Peyer's patch (tissue), 4 donors: ENCODE measurements around the gene CHN2. TPM values are rescaled to one million over a fixed set of nuclear protein-coding genes. Genes with fewer than 3 reads are reported as not detected.

Experiments
- DNase-seq, 3 donors: peaks; one replicate each; pipeline ENCODE4 v3.0.0-alpha.2; 2017 to 2019
- H3K27ac ChIP-seq, 4 donors: fragments of 200-600 bp; sonication (generic); one replicate each; pipeline ENCODE4 v1.5.1; 2016 to 2019
- H3K27me3 ChIP-seq, 2 donors: fragments of 200-600 bp; sonication (generic); one replicate each; pipeline ENCODE4 v1.5.1; 2019
- H3K36me3 ChIP-seq, 3 donors: fragments of 200-600 bp; sonication (generic); one replicate each; pipeline ENCODE4 v1.5.1; 2016 to 2019
- H3K4me1 ChIP-seq, 4 donors: fragments of 200-600 bp; sonication (generic); one replicate each; pipeline ENCODE4 v1.5.1; 2016 to 2019
- H3K4me3 ChIP-seq, 4 donors: fragments of 200-600 bp; sonication (generic); 1 replicate in 3 of 4; 2 replicates in 1 of 4; pipeline ENCODE4 v1.5.1; 2016 to 2019; ENCODE audit warnings: mild to moderate bottlenecking in 1 of 4
- H3K9me3 ChIP-seq, 4 donors: fragments of 200-600 bp; sonication (generic); one replicate each; pipeline ENCODE4 v1.5.1; 2016 to 2019; ENCODE audit warnings: mild to moderate bottlenecking in 1 of 4
- POLR2A ChIP-seq, 2 donors: fragments of 450-650 bp; IDR thresholded peaks; one replicate each; pipeline ENCODE4 v1.5.1; 2017; ENCODE audit warnings: antibody characterized with exemption in 2 of 2, mild to moderate bottlenecking in 2 of 2, moderate library complexity in 2 of 2
- total RNA-seq, 4 donors: library from RNA; depleted of rRNA; stranded (reverse); fragments of >200 nt; gene quantifications; one replicate each; pipeline ENCODE4 v1.1.0, GENCODE V29; 2016
- TF ChIP-seq, protein P1 (sequence below), 6 experiments: fragments of 450-650 bp in 4 of 6; fragments of 200-600 bp in 2 of 6; sonication (generic) in 1 of 6; IDR thresholded peaks; one replicate each; pipeline ENCODE4 v1.5.1; 2017 to 2019; ENCODE audit warnings: antibody characterized with exemption in 6 of 6, mild to moderate bottlenecking in 3 of 6, moderate library complexity in 1 of 6

CHN2 gene
- total RNA-seq, 4 donors from 2014 or later = 29.7 to 159 (median 120) TPM

DNA sequence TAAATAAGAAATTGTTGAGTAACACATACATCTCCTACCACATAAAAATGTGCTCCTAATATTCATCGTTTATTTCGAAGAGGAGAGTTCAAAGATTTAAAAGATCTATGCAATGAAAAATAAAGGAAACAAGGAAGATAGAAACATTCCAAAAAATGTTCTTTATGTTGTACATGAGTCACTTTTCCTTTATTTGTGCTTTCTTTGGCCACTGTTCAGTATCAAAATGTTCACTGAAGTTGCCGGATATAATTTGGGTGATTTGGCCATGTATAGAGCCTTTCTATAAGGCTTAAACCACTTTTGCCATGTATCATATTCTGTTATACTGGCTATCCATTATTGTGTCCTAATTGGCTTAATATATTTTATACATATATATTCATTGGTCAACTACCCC, 306.1 kb downstream of the CHN2 start:
- H3K27me3 ChIP-seq = no peaks in the 10 kb centered on the region

DNA sequence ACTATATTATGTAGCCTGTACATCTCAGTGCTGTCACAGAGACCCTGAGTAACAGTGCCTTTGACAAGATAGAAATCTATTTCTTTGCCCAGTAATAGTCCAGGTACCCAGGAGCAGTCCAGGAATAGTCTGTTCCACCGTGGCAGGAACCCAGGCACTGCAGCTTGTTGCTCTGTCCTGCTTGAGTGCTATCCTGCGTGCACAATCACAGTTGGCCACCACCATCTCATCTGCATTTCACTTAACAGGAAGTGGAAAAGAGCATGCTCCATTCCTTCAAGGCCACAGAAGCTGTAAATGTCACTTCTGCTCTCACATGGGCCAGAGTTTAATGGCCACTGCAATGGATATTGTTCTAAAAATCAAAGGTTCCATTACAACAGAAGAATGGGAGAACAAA, 307.6 kb downstream of the CHN2 start:
- Histone ChIP-seq H3K36me3 (peaks cover 0 to 64% (median 0%) of the 10 kb centered on the region in 3 donors), H3K4me1 (no peaks in the 10 kb centered on the region), H3K4me3 (no peak overlapping the region), H3K27me3 (no peaks in the 10 kb centered on the region), H3K9me3 (no peaks in the 10 kb centered on the region), H3K27ac (no peak overlapping the region)
- no peak for TF ChIP-seq POLR2A (IDR thresholded peaks at IDR 0.05)
- TF ChIP-seq, protein P1, sequence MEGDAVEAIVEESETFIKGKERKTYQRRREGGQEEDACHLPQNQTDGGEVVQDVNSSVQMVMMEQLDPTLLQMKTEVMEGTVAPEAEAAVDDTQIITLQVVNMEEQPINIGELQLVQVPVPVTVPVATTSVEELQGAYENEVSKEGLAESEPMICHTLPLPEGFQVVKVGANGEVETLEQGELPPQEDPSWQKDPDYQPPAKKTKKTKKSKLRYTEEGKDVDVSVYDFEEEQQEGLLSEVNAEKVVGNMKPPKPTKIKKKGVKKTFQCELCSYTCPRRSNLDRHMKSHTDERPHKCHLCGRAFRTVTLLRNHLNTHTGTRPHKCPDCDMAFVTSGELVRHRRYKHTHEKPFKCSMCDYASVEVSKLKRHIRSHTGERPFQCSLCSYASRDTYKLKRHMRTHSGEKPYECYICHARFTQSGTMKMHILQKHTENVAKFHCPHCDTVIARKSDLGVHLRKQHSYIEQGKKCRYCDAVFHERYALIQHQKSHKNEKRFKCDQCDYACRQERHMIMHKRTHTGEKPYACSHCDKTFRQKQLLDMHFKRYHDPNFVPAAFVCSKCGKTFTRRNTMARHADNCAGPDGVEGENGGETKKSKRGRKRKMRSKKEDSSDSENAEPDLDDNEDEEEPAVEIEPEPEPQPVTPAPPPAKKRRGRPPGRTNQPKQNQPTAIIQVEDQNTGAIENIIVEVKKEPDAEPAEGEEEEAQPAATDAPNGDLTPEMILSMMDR (IDR thresholded peaks at IDR 0.05) = no peak
- no peak for DNase-seq

More for the DNA sequence above, 306.1 kb downstream of the CHN2 start:
- DNase-seq = no peak
- Histone ChIP-seq H3K4me1 (peaks cover 0 to 3% (median 0%) of the 10 kb centered on the region in 4 donors), H3K4me3 (no peak overlapping the region), H3K36me3 (peaks cover 0 to 50% (median 0%) of the 10 kb centered on the region in 3 donors), H3K27ac (no peak overlapping the region), H3K9me3 (no peaks in the 10 kb centered on the region)
- TF ChIP-seq, protein P1 (IDR thresholded peaks at IDR 0.05) = no peak
- TF ChIP-seq POLR2A (IDR thresholded peaks at IDR 0.05) = no peak

DNA sequence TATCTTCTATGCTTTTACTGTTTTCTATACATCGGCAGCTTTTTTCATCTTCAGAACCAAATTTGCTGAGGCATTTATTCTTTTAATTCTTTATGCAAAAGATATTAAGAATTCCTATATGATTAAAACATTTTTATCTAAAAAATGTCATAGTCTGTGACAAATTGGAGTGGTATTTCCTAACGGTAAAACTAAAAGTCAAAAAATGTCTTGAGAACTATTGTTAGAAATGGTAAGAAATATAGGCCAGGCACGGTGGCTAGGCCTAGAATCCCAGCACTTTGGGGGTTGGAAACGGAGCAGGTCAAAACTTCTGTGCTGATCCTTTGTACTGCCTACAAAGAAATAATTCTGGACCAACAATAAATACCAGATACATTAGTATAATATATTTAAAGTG, 311.4 kb downstream of the CHN2 start:
- no peaks in the 10 kb centered on the region for H3K9me3 ChIP-seq
- H3K4me1 ChIP-seq = no peaks in the 10 kb centered on the region
- no peak overlapping the region for H3K27ac ChIP-seq
- no peak overlapping the region for H3K4me3 ChIP-seq
- TF ChIP-seq, protein P1 (IDR thresholded peaks at IDR 0.05) = no peak
- H3K27me3 ChIP-seq = no peaks in the 10 kb centered on the region
- peaks cover 0 to 92% (median 0%) of the 10 kb centered on the region in 3 donors for H3K36me3 ChIP-seq
- DNase-seq = no peak

DNA sequence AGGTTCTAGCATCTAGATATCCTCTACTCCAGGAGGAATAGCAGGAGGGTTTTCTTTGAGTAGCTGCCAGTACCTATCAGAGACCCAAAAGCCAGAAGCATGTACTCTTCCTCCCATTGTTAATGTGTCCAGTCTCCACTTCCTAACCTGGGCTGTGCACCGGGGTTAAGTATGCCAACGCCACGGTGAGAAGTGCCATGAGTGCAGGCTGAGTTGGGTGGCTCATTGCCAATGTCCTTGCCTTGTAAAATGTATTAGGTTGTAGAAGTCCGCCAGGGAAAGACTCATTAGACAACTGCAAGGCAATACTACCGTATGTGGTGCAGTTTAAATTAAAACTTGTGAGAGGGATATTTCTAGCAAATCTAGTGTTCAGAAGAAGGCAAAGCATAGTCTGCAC, 314.0 kb downstream of the CHN2 start:
- H3K36me3 ChIP-seq = peaks cover 0 to 86% (median 0%) of the 10 kb centered on the region in 3 donors
- no peak overlapping the region for H3K4me3 ChIP-seq
- H3K4me1 ChIP-seq = no peaks in the 10 kb centered on the region
- no peak for DNase-seq
- H3K27ac ChIP-seq = peak overlapping the region in 1 of 4 donors; percentile 58
- no peaks in the 10 kb centered on the region for H3K27me3 ChIP-seq
- H3K9me3 ChIP-seq = no peaks in the 10 kb centered on the region
- no peak for TF ChIP-seq POLR2A (IDR thresholded peaks at IDR 0.05)
- TF ChIP-seq, protein P1 (IDR thresholded peaks at IDR 0.05) = no peak

DNA sequence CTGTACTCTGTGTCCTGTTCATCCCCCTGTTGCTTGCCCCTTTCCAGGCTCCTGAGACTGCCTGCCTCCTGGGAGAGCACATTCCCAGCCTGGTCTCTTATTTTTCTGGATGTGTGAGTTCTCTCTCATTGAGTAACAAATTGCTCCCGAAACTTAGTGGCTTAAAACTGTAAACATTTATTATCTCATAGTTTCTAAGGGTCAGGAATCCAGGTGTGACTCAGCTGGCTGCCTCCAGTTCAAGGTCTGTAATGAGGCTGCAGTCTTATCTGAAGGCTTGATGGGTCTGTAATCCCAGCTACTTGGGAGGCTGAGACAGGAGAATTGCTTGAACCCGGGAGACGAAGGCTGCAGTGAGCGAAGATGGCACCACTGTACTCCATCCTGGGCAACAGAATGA, 315.5 kb downstream of the CHN2 start:
- TF ChIP-seq, protein P1 (IDR thresholded peaks at IDR 0.05) = no peak
- TF ChIP-seq POLR2A (IDR thresholded peaks at IDR 0.05) = no peak
- Histone ChIP-seq H3K36me3 (peaks cover 0 to 83% (median 0%) of the 10 kb centered on the region in 3 donors), H3K27ac (peak overlapping the region in 1 of 4 donors; percentile 58), H3K4me3 (no peak overlapping the region), H3K4me1 (no peaks in the 10 kb centered on the region), H3K9me3 (no peaks in the 10 kb centered on the region), H3K27me3 (no peaks in the 10 kb centered on the region)
- peak in 1 of 3 donors; percentile 59 for DNase-seq

DNA sequence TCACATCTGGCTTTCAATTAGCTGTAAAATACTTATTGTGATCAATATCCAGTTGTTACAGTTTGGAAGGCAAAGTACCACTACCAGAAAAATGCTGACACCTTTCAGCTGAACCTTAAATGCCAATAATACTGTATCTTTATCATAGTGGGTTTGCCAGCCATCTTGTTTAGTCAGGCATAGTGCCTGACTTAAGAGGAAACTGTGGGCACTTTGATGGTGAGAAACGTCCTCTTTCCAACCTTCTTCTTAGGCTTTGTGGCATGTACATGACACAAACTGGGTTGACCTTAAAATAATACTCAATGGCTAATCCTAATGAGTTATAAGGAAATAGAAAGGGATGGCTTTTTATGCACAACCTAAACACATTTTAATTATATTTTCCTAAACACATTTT, 316.8 kb downstream of the CHN2 start:
- peaks cover 0 to 70% (median 0%) of the 10 kb centered on the region in 3 donors for H3K36me3 ChIP-seq
- DNase-seq = no peak
- H3K4me3 ChIP-seq = no peak overlapping the region
- no peaks in the 10 kb centered on the region for H3K4me1 ChIP-seq
- no peaks in the 10 kb centered on the region for H3K27me3 ChIP-seq
- H3K27ac ChIP-seq = no peak overlapping the region
- TF ChIP-seq, protein P1 (IDR thresholded peaks at IDR 0.05) = no peak
- TF ChIP-seq POLR2A (IDR thresholded peaks at IDR 0.05) = no peak
- H3K9me3 ChIP-seq = no peaks in the 10 kb centered on the region
